ENCODE data around the gene ULBP2. TPM values are rescaled to one million over a fixed set of nuclear protein-coding genes. Genes with fewer than 3 reads are reported as not detected.

ULBP2 gene
- polyA plus RNA-seq, 2 of the 4 experiments (the other 2 are of a cell fraction): 2.7 to 4.5 TPM

DNA sequence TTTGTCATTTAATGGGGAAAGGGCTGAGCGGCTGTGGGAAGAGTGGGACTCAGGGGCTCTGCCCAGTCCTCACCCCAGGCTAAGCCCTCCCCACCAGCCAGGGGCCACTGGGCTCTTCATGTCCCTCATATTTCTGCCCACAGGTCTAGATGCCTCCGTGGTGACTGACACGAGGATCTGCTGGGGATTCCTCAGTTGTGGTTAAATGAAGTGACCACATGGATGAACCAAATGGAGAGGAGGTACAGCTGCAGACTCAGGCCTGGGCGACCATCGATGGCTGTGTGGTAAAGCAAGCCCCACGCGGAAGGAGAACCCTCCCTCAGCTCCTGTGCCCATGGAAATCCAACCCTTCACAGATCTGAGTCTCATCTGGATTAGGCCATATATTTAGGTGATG, 54.2 kb downstream of the ULBP2 start:
- POLR2A ChIA-PET: no interaction called here
- ATAC-seq: no peak
- no peak for FAIRE-seq
- no peaks in the 10 kb centered on the region for H3K4me1 ChIP-seq
- H3K4me2 ChIP-seq: no peak overlapping the region
- CTCF ChIA-PET: interaction anchor here (1.1 to 1.7 kb wide), 2 partner anchors 11 to 21 kb away, joined by 5 to 7 read pairs; no protein-coding TSS in a partner anchor
- no peak for DNase-seq (ENCODE audit: low read depth in 1 of 2, low spot score in 1 of 2)
- TF ChIP-seq CHD4 (IDR thresholded peaks at IDR 0.05; ENCODE audit: borderline replicate concordance) (no peak), RNF2 (IDR thresholded peaks at IDR 0.05; ENCODE audit: borderline replicate concordance, low read depth) (no peak), FOXS1 (CRISPR knock-in tag; IDR thresholded peaks at IDR 0.05) (no peak), POLR2A (IDR thresholded peaks at IDR 0.05; ENCODE audit: low read length) (no peak)
- TF ChIP-seq, protein P1, sequence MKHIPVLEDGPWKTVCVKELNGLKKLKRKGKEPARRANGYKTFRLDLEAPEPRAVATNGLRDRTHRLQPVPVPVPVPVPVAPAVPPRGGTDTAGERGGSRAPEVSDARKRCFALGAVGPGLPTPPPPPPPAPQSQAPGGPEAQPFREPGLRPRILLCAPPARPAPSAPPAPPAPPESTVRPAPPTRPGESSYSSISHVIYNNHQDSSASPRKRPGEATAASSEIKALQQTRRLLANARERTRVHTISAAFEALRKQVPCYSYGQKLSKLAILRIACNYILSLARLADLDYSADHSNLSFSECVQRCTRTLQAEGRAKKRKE (CRISPR knock-in tag; IDR thresholded peaks at IDR 0.05; ENCODE audit: low read depth): no peak
- 64% methylated on average over 6 of the region's 7 CpGs for WGBS (ENCODE audit: missing lambda C conversion rate)
- no peaks in the 10 kb centered on the region for H3K9me3 ChIP-seq
- H3K27ac ChIP-seq: no peak overlapping the region
- H3K4me3 ChIP-seq: no peak overlapping the region

Other genes starting within 250 kb of the ULBP2 start
- gene LATS1, start 223.9 kb upstream of the ULBP2 start, polyA plus RNA-seq (2011; rRNA removed): 18.5 and 19.8 TPM in 2 replicates
- gene LATS1, start 223.9 kb upstream of the ULBP2 start, polyA plus RNA-seq (2017; fragmentation: RNase III; extraction: RNeasy Plus Mini Kit Qiagen cat#74134 plus additional on column Dnase treatment): 6.1 to 6.6 TPM (median 6.2 TPM) in 3 replicates
- gene NUP43, start 195.5 kb upstream of the ULBP2 start, polyA plus RNA-seq (2011; rRNA removed): 40.3 and 49.5 TPM in 2 replicates
- gene NUP43, start 195.5 kb upstream of the ULBP2 start, polyA plus RNA-seq (2017; fragmentation: RNase III; extraction: RNeasy Plus Mini Kit Qiagen cat#74134 plus additional on column Dnase treatment): 19.2 to 21.3 TPM (median 20.0 TPM) in 3 replicates
- 89.5 and 99.3 TPM in 2 replicates for gene PCMT1, start 192.3 kb upstream of the ULBP2 start, polyA plus RNA-seq (2011; rRNA removed)
- gene PCMT1, start 192.3 kb upstream of the ULBP2 start, polyA plus RNA-seq (2017; fragmentation: RNase III; extraction: RNeasy Plus Mini Kit Qiagen cat#74134 plus additional on column Dnase treatment): 86.6 to 92.4 TPM (median 91.0 TPM) in 3 replicates
- 57.7 and 59.2 TPM in 2 replicates for gene LRP11, start 77.7 kb upstream of the ULBP2 start, polyA plus RNA-seq (2011; rRNA removed)
- gene LRP11, start 77.7 kb upstream of the ULBP2 start, polyA plus RNA-seq (2017; fragmentation: RNase III; extraction: RNeasy Plus Mini Kit Qiagen cat#74134 plus additional on column Dnase treatment): 37.4 to 53.8 TPM (median 48.9 TPM) in 3 replicates
- 2.8 and 4.2 TPM in 2 replicates for gene RAET1E, start 43.9 kb upstream of the ULBP2 start, polyA plus RNA-seq (2011; rRNA removed)
- 3.3 to 5.4 TPM (median 4.5 TPM) in 3 replicates for gene RAET1E, start 43.9 kb upstream of the ULBP2 start, polyA plus RNA-seq (2017; fragmentation: RNase III; extraction: RNeasy Plus Mini Kit Qiagen cat#74134 plus additional on column Dnase treatment)
- 10.1 and 14.6 TPM in 2 replicates for gene RAET1G, start 18.9 kb upstream of the ULBP2 start, polyA plus RNA-seq (2011; rRNA removed)
- 15.5 to 29.8 TPM (median 24.4 TPM) in 3 replicates for gene RAET1G, start 18.9 kb upstream of the ULBP2 start, polyA plus RNA-seq (2017; fragmentation: RNase III; extraction: RNeasy Plus Mini Kit Qiagen cat#74134 plus additional on column Dnase treatment)
- 5.7 and 6.6 TPM in 2 replicates for gene ULBP1, start 21.9 kb downstream of the ULBP2 start, polyA plus RNA-seq (2011; rRNA removed)
- gene ULBP1, start 21.9 kb downstream of the ULBP2 start, polyA plus RNA-seq (2017; fragmentation: RNase III; extraction: RNeasy Plus Mini Kit Qiagen cat#74134 plus additional on column Dnase treatment): 0.89 to 1.2 TPM (median 1.1 TPM) in 3 replicates
- 0.09 TPM in 1 of 2 replicates, not detected in the other for gene RAET1L, start 83.5 kb downstream of the ULBP2 start, polyA plus RNA-seq (2011; rRNA removed)
- gene RAET1L, start 83.5 kb downstream of the ULBP2 start, polyA plus RNA-seq (2017; fragmentation: RNase III; extraction: RNeasy Plus Mini Kit Qiagen cat#74134 plus additional on column Dnase treatment): 0.18 to 0.22 TPM in 2 of 3 replicates, not detected in the other
- 3.4 and 3.9 TPM in 2 replicates for gene ULBP3, start 127.1 kb downstream of the ULBP2 start, polyA plus RNA-seq (2011; rRNA removed)
- gene ULBP3, start 127.1 kb downstream of the ULBP2 start, polyA plus RNA-seq (2017; fragmentation: RNase III; extraction: RNeasy Plus Mini Kit Qiagen cat#74134 plus additional on column Dnase treatment): 2.0 to 2.7 TPM (median 2.1 TPM) in 3 replicates
- gene PPP1R14C, start 201.0 kb downstream of the ULBP2 start, polyA plus RNA-seq (2011; rRNA removed): 0.29 and 0.34 TPM in 2 replicates
- 0.31 to 0.46 TPM (median 0.43 TPM) in 3 replicates for gene PPP1R14C, start 201.0 kb downstream of the ULBP2 start, polyA plus RNA-seq (2017; fragmentation: RNase III; extraction: RNeasy Plus Mini Kit Qiagen cat#74134 plus additional on column Dnase treatment)